HG03457 (cell line): ENCODE measurements around the gene PLIN5.

ENCODE experiments used
- ATAC-seq: cut with Tn5 transposase; IDR thresholded peaks from one replicate; pipeline ENCODE4 v1.9.1; 2021; ENCODE audit warnings: moderate number of reproducible peaks; ENCODE audit not compliant: unreplicated experiment

Gene PLIN5

GRCh38 chr19:4492337-4493103 lies 42.5 kb downstream of the PLIN5 start:
- no peak for ATAC-seq

- ATAC-seq = no peak
Observed at GRCh38 chr19:4491446-4491845, 43.6 kb downstream of the PLIN5 start.

DNA sequence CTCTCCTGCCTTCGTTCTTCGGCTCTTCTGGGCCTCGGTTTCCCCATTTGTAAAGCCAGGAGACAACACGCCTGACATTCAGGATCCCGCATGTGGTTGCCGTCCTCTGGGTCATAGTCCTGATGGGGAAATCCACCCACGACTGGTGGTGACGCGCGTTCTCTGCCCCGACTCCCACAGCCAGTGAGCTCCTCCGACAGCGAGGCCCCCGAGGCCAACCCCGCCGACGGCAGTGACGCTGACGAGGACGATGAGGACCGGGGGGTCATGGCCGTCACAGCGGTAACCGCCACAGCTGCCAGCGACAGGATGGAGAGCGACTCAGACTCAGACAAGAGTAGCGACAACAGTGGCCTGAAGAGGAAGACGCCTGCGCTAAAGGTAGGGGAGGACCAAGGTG lies 46.5 kb downstream of the PLIN5 start:
- ATAC-seq = no peak

GRCh38 chr19:4487572-4487971 lies 47.5 kb downstream of the PLIN5 start:
- ATAC-seq = no peak

GRCh38 chr19:4483385-4483784 lies 51.6 kb downstream of the PLIN5 start:
- no peak for ATAC-seq

DNA sequence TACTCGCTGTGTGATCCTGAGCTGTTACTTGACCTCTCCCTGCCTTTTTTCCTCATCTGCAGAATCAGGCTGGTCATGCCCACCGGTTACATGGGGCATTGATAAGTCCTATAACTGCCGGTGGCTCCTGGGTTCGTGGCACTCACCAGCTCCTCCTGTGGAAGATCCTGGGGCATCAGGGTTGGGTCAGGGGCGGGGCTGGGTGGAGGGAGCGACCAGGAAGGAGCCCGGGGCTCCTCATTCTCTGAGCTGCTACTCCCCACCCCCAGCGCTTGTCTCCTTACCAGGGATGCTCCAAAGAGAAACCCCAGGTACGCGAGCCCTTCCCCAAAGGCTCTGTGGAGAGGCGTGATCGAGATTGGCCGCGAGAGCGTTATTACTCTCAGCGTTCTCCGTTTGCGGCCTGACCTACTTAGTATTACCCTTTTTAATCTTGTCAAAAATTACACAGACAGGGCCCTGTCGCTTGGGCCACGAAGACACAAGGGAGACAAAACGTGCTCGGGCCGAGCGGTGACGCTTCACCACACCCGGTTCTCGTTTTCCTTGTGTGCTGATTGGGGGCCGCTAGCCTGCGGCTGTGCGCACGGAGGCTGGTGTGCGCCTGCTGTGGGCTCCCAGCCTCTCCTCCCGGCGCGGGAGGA lies 52.2 kb downstream of the PLIN5 start:
- no peak for ATAC-seq

GRCh38 chr19:4477034-4477801 lies 57.8 kb downstream of the PLIN5 start:
- ATAC-seq = no peak

DNA sequence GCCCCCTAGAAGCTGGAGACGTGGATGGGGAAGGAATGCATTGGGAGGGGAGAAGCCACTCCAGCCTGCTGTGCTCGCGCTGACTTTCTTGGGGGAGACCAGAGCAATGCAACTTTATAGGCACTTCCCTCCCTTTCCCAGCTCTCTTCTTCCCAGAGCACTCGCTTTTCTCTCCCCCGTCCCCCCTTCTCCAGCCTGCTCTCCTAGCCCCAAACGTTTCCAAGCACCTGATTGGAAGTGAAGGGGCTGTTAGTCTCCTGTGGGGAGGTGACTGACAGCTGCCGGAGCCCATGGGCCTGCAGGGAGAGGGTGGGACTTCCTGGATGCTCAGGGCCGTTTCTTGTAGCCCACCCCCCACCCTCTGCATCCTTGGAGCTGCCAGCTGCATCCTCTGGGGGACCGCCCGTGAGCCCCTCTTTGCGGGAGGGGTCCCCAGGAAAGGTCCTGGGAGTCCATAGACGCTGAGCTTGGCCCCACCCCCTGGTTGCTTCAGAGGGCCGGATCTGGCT lies 60.5 kb downstream of the PLIN5 start:
- ATAC-seq = no peak

- ATAC-seq = no peak
Observed at GRCh38 chr19:4473763-4474513, 61.1 kb downstream of the PLIN5 start.

GRCh38 chr19:4473011-4473762 lies 61.8 kb downstream of the PLIN5 start:
- ATAC-seq = no peak
